Measurements from ENCODE around the gene EPS8L1.
"Not testable (repeated sequence)": the region's sequence is repeated elsewhere in the genome, so short reads cannot be mapped to it uniquely, and the experiment has no call there.

The EPS8L1 gene

GRCh38 chr19:55075371-55075998 lies at the start of gene EPS8L1:
Gene EPS8L1, plus strand, starts transcription at chr19:55075869. Its CDS starts 576 bp downstream, at chr19:55076445.
- DNase-seq, result no peak

DNA sequence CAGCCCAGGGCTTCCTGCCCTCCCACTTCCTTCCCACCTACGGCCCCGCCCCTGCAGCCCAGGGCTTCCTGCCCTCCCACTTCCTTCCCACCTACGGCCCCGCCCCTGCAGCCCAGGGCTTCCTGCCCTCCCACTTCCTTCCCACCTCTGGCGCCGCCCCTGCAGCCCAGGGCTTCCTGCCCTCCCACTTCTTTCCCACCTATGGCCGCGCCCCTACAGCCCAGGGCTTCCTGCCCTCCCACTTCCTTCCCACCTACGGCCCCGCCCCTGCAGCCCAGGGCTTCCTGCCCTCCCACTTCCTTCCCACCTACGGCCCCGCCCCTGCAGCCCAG lies 48.6 kb upstream of the EPS8L1 start:
- not testable (repeated sequence) for DNase-seq

DNA sequence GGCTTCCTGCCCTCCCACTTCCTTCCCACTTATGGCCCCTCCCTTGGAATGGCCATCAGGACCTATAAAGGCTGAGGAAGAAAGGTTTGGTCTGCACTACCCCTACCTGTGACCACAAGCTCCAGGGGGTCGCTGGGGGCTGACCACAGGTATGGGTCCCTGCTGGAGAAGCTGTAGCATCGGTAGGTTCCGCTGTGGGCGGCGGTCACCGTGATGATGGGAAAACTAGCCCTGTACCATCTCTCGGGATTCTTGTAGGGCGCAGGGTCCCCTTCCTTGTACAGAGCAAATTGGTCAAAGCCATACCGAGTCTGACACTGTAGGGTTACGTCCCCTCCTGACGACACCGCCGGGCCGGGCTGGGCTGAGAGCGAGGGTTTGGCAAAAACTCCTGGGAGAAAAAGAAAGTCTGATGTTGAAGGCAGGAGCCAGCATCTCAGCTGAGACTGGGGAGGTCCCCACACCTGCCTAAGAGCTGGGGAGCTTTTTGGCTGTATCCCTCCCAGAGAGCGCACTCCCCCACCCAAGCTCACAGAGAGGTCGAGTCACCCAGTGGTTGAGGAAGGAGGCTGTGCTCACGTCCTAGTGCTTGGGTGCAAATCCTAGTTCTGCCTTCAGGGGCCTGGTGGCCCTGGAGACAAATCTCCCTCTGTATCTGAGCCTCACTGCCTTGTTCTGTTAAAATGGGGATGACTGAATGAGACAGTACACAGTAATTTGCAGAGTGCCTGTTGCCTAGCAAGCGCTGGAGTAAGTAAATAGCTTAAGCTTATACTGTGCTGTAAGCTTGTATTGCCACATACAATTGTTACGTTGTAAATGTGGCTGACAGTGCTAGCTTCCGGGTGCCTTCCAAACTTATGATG lies 48.0 kb upstream of the EPS8L1 start:
- no peak for DNase-seq

DNA sequence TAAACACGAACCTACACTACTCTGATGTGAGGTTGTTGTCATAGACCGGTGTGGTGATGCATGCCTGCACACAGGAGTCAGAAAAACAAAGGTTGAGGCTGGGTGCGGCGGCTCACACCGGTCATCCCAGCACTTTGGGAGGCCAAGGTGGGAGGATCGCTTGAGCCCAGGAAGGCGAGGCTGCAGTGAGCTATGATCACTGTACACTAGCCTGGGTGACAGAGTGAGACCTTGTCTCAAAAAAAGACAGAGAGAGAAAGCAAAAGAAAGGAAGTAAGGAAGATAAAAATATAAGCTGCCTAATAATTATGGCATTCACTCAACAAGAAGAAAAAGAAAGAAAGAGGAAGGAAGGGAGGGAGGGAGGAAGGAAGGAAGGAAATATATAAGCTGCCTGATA lies 46.9 kb upstream of the EPS8L1 start:
- no peak for DNase-seq

- no peak for DNase-seq
Measured at GRCh38 chr19:55031178-55031577, 44.5 kb upstream of the EPS8L1 start.

- DNase-seq, result no peak
Measured at GRCh38 chr19:55032170-55032800, 43.4 kb upstream of the EPS8L1 start.

DNA sequence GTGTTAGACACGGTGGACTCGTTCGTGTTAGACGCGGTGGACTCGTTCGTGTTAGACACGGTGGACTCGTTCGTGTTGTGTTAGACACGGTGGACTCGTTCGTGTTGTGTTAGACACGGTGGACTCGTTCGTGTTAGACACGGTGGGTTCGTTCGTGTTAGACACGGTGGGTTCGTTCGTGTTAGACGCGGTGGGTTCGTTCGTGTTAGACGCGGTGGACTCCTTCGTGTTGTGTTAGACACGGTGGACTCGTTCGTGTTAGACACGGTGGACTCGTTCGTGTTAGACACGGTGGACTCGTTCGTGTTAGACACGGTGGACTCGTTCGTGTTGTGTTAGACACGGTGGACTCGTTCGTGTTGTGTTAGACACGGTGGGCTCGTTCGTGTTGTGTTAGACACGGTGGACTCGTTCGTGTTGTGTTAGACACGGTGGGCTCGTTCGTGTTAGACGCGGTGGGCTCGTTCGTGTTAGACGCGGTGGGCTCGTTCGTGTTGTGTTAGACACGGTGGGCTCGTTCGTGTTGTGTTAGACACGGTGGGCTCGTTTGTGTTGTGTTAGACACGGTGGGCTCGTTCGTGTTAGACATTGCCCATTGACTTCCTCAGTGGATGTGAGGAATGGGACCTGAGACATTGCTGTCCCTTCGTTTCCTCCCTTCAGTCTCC lies 42.6 kb upstream of the EPS8L1 start:
- not testable (repeated sequence) for DNase-seq

- no peak for DNase-seq
Measured at GRCh38 chr19:55034751-55035150, 40.9 kb upstream of the EPS8L1 start.

GRCh38 chr19:55036058-55036457 lies 39.6 kb upstream of the EPS8L1 start:
- DNase-seq, result no peak

- DNase-seq, result not testable (repeated sequence)
Measured at GRCh38 chr19:55037603-55038002, 38.1 kb upstream of the EPS8L1 start.

- not testable (repeated sequence) for DNase-seq
Measured at GRCh38 chr19:55040654-55041053, 35.0 kb upstream of the EPS8L1 start.

DNA sequence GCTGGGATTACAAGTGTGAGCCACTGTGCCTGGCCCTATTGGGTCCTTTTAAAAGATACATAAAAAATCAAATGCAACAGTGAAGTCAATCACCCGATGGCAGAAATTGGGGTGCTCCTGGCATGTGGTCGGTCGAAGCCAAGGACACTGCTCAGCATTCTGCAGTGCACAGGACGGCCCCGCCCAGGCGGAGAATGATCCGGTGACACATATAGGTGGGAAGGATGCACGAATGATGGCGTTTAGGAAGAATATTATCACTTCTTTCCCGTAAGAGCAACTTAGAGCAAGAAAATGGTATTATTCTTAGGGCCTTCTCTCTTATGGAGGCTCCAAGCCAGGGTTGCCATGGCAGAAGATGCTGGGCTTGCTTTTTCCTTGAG lies 34.4 kb upstream of the EPS8L1 start:
- no peak for DNase-seq

- DNase-seq, result no peak
Measured at GRCh38 chr19:55041627-55042343, 33.9 kb upstream of the EPS8L1 start.

GRCh38 chr19:55042344-55042678 lies 33.4 kb upstream of the EPS8L1 start:
- DNase-seq, result no peak

DNA sequence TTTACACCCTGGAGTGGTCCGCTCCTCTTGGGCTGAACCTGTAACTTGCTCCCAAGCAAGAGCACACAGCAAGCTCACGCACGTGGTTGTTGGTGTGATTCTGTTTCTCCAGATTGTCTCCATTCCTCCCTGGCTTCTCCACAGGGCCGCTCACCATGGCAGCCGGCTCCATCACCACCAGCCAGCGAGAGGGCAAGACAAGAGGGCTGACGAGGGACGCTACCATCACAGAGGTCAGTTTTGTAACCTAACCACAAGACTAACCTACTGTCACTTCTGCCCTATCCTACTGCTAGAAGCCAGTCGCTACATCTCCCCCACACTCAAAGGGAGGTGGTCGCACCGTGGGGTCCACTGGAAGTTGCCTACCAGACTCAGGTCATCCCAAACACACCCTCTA lies 33.0 kb upstream of the EPS8L1 start:
- DNase-seq, result no peak

DNA sequence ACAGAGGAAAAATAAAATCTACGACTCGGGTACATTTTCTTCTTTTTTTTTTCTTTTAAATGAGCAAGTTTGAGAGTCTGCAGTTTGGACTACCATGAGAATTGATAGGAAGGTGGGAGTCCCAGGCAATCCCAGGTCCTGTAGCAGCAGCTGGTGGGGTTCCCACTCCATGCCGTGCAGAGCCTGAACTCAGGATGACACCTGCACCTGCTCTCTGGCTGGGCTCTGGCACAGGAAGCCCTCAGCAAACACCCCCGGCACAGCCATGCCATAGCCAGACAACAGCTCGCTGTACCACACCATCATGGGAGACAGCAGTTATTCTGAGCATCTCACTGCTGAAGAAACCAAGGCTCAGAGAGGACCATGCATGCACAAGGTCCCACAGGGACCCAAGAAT lies 31.4 kb upstream of the EPS8L1 start:
- DNase-seq, result no peak

DNA sequence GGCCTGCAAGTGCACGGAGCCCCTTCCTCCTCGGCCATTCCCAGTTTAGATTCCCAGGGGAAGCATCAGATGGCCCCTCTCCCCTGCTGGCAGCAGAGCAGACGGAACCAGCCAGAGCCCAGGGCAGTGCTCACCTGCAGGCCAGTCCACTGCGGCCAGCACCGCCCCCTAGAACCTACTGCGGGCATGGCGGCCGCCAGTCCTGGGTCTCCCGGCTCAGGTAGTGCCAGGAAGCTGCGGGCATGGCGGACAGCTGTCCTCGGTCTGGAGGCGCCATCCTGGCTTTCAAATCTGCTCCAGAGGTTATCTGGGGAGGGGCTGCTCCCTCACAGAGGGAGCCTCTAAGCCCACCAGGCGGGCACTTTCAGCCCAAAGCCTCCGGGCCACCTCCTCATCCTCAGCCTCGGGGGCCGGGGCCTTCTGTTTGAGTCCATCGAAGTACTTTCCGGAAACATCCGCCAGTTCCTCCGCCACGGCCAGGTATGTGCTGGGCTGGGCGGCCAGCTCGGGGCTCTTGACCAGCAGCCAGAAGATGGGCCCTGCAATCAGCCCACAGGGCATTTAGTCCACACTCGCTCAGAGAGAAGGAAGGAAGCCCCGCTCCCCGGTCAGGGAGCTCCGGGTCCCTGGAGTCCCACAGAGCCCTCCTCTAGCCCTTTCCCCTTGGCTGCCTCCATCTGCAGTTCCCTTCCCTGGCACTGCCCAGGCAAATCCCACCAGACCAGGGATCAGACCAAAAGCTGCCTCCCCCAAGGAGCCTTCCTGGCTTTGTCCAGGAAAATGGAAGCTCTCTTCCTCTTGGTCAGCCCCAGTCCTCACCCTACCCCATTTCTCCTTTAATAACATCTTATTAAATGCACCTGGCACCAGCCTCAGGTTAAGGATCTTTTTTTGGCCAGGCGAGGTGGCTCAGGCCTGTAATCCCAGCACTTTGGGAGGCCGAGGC lies 30.6 kb upstream of the EPS8L1 start:
- DNase-seq, result no peak

DNA sequence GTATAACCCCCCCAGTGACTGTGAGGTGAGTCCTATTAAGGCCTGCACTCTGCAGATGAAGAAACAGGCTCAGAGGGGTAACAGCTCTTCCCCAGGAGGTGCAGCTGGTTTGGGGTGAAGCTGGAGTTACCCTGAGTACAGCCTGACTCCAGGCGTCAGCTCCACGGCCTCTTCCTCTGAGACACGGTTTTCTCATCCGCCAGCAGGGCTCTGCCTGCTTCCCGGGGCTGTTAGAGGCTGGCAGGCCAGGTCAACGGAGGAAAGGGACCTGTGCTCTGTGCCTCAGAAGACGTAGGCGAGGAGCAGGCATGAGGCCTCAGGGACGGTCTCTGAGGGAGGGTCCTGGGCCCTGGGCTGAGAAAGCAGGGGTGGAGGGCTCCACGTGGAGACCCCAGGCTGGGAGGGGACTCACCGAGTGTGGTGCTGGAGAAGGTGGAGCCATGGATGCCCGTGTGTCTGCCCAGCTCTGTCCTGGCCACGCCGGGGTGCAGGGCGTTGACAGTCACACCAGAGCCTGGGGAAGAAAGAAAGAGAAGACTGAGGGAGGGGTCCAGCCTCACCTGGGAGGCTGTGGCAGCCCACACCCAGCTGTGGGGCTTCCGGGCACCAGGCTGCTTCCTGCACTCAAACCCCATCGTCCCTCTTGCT lies 28.6 kb upstream of the EPS8L1 start:
- DNase-seq, result no peak

DNA sequence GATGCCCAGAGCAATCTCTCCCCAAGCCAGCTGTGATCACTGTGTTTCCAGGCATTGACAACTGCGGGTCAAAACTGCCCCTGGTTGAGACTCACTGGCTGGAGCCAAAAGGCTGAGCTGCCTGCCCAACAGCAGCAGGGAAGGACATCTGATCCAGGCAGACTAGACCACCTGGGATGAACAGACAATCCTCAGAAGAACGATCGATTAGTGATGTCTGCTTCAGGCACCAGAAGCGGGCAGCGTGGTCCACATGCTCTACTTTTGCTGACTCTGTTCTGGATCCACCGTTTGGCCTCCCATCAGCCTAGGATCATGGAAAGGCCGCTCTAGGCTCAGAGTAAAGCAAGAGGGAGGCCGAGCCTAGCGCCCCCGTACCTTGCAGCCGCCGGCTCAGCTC lies 27.7 kb upstream of the EPS8L1 start:
- DNase-seq, result no peak

DNA sequence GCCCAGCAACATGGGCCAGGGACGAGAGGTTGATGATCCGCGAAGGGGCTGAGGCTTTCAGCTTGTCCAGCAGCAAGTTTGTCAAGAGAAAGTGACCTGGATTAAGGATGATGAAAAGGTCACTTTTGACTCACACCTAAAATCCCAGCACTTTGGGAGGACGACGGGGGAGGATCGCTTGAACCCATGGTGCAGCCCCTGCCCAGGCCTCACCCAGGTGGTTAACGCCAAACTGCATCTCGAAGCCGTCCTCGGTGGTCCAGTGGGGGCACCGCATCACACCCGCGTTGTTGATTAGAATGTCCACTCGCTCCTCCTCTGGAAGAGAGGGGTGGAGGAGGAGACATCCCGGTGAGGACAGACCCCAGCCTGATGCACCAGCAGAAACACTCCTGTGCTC lies 27.2 kb upstream of the EPS8L1 start:
- no peak for DNase-seq

Data from NCI-H748 treated with DMSO at 0.1 percent for 48 hours (cell line).